HG02870 (cell line): Measurements from ENCODE around the gene CRYBG1.
"Not testable (repeated sequence)": the region's sequence is repeated elsewhere in the genome, so short reads cannot be mapped to it uniquely, and the experiment has no call there.

ENCODE experiments used
- ATAC-seq: cut with Tn5 transposase; IDR thresholded peaks from one replicate; pipeline ENCODE4 v1.9.1; 2021; ENCODE audit warnings: mild to moderate bottlenecking, moderate library complexity; ENCODE audit not compliant: unreplicated experiment

Gene CRYBG1

GRCh38 chr6:106547601-106548453, 187.3 kb downstream of the CRYBG1 start:
- no peak for ATAC-seq

- not testable (repeated sequence) for ATAC-seq
These were observed 188.5 kb downstream of the CRYBG1 start for GRCh38 chr6:106548926-106549455.

- ATAC-seq, result no peak
These were observed 189.0 kb downstream of the CRYBG1 start for GRCh38 chr6:106549521-106549920.

GRCh38 chr6:106551155-106551554, 190.6 kb downstream of the CRYBG1 start:
- no peak for ATAC-seq

- no peak for ATAC-seq
These were observed 192.9 kb downstream of the CRYBG1 start for GRCh38 chr6:106553440-106553839.

GRCh38 chr6:106555767-106556166, 195.2 kb downstream of the CRYBG1 start:
- no peak for ATAC-seq

- no peak for ATAC-seq
These were observed 195.9 kb downstream of the CRYBG1 start for GRCh38 chr6:106556368-106556960.

GRCh38 chr6:106557837-106558236, 197.3 kb downstream of the CRYBG1 start:
- no peak for ATAC-seq

- ATAC-seq, result no peak
These were observed 197.8 kb downstream of the CRYBG1 start for GRCh38 chr6:106558364-106558763.

GRCh38 chr6:106559659-106560058, 199.1 kb downstream of the CRYBG1 start:
- ATAC-seq, result not testable (repeated sequence)

- no peak for ATAC-seq
These were observed 200.6 kb downstream of the CRYBG1 start for GRCh38 chr6:106560996-106561685.

GRCh38 chr6:106561686-106562405, 201.3 kb downstream of the CRYBG1 start:
- no peak for ATAC-seq

- no peak for ATAC-seq
These were observed 203.1 kb downstream of the CRYBG1 start for GRCh38 chr6:106563614-106564013.

- ATAC-seq, result no peak
These were observed 204.0 kb downstream of the CRYBG1 start for GRCh38 chr6:106564476-106564875.

- no peak for ATAC-seq
These were observed 208.0 kb downstream of the CRYBG1 start for GRCh38 chr6:106568530-106568929.

- ATAC-seq, result no peak
These were observed 208.9 kb downstream of the CRYBG1 start for GRCh38 chr6:106569428-106569827.

GRCh38 chr6:106572436-106572835, 211.9 kb downstream of the CRYBG1 start:
- no peak for ATAC-seq

GRCh38 chr6:106572875-106573585, 212.5 kb downstream of the CRYBG1 start:
- ATAC-seq, result no peak

- ATAC-seq, result no peak
These were observed 214.4 kb downstream of the CRYBG1 start for GRCh38 chr6:106574741-106575458.

- ATAC-seq, result no peak
These were observed 218.8 kb downstream of the CRYBG1 start for GRCh38 chr6:106579281-106579680.
